GM18502 (cell line): ENCODE results near the gene ANXA8.

Experiments
- ATAC-seq: cut with Tn5 transposase; IDR thresholded peaks from one replicate; pipeline ENCODE4 v1.9.1; 2021; ENCODE audit warnings: mild to moderate bottlenecking; ENCODE audit not compliant: unreplicated experiment, poor library complexity

Gene ANXA8

DNA sequence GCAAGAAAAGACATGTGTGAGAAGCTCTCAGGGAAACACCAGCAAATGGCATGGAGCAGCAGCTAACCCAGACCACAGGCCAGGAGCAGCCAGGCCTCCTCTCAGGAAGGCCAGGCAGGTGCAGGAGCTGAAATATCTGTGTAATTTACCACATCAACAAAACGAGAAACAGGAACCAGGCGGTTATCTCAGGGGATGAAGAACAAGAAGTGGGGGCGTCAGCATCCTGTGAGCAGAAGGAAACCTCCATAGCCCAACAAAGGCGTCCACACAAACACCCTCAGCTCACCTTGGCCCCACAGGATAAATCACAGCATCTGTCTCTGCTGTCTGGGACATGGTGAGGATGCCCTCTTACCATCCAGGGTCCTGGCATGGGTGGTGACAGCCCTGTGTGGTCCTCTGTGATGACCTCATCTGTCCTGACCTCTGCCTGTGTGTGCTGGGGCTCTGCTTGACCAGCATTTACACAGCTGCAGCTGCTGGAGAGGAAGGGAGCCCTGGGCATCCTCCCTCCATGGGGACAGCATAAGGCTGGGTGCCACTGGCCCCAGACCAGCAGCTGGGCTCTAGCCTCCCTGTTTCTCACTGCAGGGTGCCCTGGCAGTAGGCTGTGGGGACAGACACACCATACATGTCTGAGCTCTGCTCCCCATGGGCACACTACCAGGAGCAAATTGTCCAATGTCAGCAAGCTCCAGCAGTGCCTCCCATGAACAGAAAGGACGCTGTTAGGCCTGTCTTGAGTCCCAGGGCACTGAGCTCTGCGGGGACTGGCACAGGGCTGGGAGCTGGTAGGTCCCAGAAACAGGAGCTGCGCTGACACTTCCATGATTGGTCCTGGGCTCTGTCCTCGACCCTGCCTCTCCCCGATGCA, 34.6 kb downstream of the ANXA8 start:
- no peak for ATAC-seq

GRCh38 chr10:47447705-47448104, 36.2 kb downstream of the ANXA8 start:
- ATAC-seq, result no peak

DNA sequence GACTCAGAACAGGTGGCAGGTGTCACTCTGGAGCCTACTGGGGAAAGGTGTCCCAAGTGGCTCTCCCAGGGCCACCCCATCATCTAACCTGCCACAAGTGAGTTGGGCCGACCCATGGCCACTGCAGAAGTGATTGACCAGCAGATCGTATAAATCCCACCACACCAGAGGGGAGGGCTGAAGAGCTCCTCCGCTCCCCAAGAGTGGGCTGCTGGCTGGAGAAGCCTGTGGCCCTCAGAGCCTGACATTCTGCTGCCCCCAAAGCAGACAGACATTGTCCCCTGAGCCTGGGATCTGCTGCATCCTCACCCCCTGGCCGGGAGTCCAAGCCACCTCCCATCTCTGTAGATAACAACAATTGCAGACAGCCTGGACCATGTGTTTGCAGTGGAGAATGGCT, 36.7 kb downstream of the ANXA8 start:
- no peak for ATAC-seq

- no peak for ATAC-seq
These were observed 38.2 kb downstream of the ANXA8 start for GRCh38 chr10:47445720-47446119.

- no peak for ATAC-seq
These were observed 39.9 kb downstream of the ANXA8 start for GRCh38 chr10:47444047-47444446.

DNA sequence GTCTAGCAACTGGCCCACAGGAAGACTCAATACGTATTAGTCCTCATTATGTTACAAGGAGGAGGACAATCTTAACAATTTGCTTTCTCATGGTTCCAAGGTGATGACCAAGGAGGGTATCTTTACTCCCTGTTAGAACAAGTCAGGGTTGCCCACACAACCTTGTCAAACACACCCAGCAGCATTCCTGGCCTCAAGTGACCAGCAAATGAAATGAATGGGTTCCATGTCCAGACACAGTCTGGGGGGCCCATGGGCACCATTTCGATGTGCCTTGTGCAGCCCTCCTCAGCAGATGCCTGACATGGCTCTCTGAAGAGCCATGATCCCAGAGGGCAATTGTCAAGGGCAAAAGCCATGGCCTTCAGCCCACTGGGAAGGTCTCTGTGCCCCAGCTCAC, 40.8 kb downstream of the ANXA8 start:
- no peak for ATAC-seq

DNA sequence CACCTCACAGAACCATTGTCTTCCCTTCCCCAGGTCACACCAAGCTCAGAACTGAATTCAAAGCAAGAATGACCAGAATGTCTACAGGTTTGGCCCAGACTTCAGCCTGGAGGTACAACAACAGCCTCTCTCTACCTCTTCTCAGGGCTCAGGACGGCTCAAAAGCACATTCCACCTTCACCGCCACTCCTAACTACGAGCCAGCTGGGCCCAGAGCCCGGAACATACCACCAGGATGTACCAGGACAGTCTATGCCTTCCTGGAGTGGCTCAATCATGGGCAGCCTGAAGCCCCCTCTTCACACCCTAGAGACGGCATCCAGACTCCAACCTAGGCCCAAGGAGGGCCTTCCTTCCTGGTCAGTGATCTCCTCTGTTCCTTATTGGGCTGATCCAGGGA, 41.6 kb downstream of the ANXA8 start:
- ATAC-seq, result no peak

GRCh38 chr10:47441938-47442337, 42.0 kb downstream of the ANXA8 start:
- no peak for ATAC-seq

- ATAC-seq, result no peak
These were observed 43.7 kb downstream of the ANXA8 start for GRCh38 chr10:47440207-47440606.

GRCh38 chr10:47438857-47439474, 44.9 kb downstream of the ANXA8 start:
- ATAC-seq, result no peak

- no peak for ATAC-seq
These were observed 48.8 kb downstream of the ANXA8 start for GRCh38 chr10:47435081-47435480.

- ATAC-seq, result no peak
These were observed 58.0 kb downstream of the ANXA8 start for GRCh38 chr10:47425813-47426419.

DNA sequence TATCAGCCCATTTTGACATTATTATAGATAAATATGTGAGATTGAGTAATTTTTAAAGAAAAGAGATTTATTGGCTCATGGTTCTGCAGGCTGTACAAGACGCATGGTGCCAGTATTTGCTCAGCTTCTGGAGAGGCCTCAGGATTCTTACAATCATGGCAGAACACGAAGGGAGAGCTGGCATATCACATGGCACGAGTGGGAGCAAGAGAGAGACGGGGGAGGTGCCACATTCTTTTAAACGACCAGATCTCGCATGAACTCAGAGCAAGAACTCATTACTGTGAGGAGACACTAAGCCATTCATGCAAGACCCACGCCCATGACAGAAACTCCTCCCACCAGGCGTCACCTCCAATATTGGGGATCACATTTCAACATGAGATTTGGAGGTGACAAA, 59.7 kb downstream of the ANXA8 start:
- no peak for ATAC-seq

DNA sequence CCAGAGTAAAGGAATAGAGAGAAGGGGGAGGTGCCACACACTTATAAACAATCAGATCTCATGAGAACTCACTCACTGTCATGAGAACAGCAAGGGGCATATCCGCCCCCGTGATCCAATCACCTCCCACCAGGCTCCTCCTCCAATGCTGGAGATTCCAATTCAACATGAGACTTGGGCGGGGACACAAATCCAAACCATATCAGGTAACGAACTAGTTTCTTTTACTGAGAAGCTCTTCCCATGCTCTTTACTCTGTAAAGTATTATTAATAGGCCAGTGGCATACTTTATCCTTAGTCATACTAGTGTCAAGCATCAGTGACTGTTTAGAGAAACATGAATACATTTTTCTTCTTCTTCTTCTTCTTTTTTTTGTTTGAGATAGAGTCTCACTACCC, 60.4 kb downstream of the ANXA8 start:
- ATAC-seq, result no peak

DNA sequence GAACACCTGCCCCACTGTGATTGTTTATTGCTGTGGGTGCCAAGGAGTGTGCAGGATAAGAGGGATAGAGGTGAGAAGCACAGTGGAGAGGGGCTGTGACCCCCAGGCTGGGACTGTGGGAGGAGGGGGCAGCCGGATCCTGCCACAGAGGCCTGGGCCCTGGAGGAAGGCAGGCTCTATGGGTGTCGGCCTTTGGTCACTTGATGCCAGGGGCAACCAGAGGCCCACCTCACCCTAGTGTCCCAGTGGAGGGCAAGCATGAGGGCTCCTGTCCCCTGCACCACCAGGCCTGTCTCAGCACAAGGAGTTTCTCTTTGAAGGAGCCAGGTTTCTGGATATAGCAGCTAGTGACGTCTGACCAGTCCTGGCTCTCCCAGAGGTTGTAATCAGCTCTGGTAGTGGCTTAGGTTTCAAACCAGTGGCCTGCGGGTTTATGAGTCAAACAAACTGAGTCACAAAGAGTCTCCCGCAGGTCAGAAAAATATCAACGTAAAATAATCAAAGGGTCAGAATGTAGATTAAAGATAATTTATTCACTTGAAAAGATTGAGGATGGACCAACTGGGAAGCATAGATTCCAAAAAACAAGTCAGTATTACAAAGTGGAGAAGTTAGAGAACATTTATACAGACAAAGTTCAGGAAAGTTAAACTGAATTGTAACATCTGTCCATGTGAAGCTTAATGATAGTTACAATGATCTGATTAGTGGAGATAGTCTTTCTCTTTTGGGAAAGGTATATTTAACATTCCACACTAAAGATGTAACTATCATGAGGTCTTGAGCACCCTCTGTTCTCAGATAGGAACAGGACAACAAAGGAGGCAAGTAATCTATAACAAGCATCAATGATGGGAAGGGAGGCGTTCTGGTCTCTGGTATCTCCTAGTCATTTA, 62.6 kb downstream of the ANXA8 start:
- no peak for ATAC-seq

- ATAC-seq, result no peak
These were observed 63.4 kb downstream of the ANXA8 start for GRCh38 chr10:47420305-47421056.

- no peak for ATAC-seq
These were observed 64.5 kb downstream of the ANXA8 start for GRCh38 chr10:47419421-47419820.

DNA sequence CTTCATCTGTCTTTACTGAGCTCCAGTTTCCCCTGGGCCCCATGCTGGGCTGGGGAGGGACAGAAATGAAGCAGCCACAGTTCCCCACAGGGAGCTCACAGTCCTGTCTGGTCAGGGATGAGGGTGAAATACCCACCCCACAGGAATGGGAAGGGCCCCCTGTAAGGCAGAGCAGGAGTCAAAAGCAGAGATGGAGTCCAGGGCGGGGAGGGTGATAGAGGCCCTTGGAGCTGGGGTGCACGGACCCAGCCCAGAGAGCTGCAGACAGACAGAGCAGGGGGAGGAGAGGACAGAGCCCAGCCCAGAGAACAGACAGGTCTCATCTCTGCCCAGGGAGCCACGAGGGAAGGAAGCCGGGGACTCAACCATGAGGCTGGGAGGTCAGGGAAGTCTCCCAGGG, 64.9 kb downstream of the ANXA8 start:
- ATAC-seq, result no peak

GRCh38 chr10:47418321-47418720, 65.6 kb downstream of the ANXA8 start:
- no peak for ATAC-seq
